HepG2 (cell line): ENCODE data around the gene ZNF189. TPM values are rescaled to one million over a fixed set of nuclear protein-coding genes. Genes with fewer than 3 reads are reported as not detected.

Experiments used
- ATF4 ChIP-seq, 2 experiments: fragments of 450-650 bp in 1 of 2; sonication (generic) in 1 of 2; formaldehyde crosslinking; IDR thresholded peaks; 2 replicates each; pipeline versions ENCODE4 v1.5.0 to v1.8.0; 2020 to 2022; ENCODE audit warnings: mild to moderate bottlenecking in 1 of 2, missing genetic modification reagents in 1 of 2
- CEBPB ChIP-seq: IDR thresholded peaks from 2 replicates; pipeline ENCODE4 v1.6.1; 2011; ENCODE audit warnings: low read depth, low read length, improper control_type of control experiment, borderline replicate concordance
- ELK4 ChIP-seq: sonication (generic); formaldehyde crosslinking; IDR thresholded peaks from 2 replicates; pipeline ENCODE4 v1.9.0; 2021; ENCODE audit warnings: missing genetic modification reagents, borderline replicate concordance
- FLYWCH1 ChIP-seq: sonication (generic); formaldehyde crosslinking; IDR thresholded peaks from 2 replicates; pipeline ENCODE4 v1.8.1; 2023; ENCODE audit warnings: mild to moderate bottlenecking, missing genetic modification reagents
- FOXP4 ChIP-seq: sonication (generic); formaldehyde crosslinking; IDR thresholded peaks from 2 replicates; pipeline ENCODE4 v1.4.0; 2020; ENCODE audit warnings: missing genetic modification reagents
- HBP1 ChIP-seq: IDR thresholded peaks from 2 replicates; pipeline ENCODE4 v1.6.1; 2016; ENCODE audit warnings: low read depth, control low read depth
- KAT8 ChIP-seq: IDR thresholded peaks from 2 replicates; pipeline ENCODE4 v1.6.1; 2016; ENCODE audit warnings: missing genetic modification reagents, missing compliant biosample characterization
- MEF2D ChIP-seq: sonication (generic); formaldehyde crosslinking; IDR thresholded peaks from 2 replicates; pipeline ENCODE4 v1.5.1; 2020; ENCODE audit warnings: mild to moderate bottlenecking, missing genetic modification reagents
- MTERF4 ChIP-seq: sonication (generic); formaldehyde crosslinking; IDR thresholded peaks from 2 replicates; pipeline ENCODE4 v1.8.0; 2023; ENCODE audit warnings: mild to moderate bottlenecking, missing genetic modification reagents
- NPAS2 ChIP-seq: sonication (generic); formaldehyde crosslinking; IDR thresholded peaks from 2 replicates; pipeline ENCODE4 v1.8.0; 2022; ENCODE audit warnings: mild to moderate bottlenecking, missing genetic modification reagents, borderline replicate concordance
- PBX2 ChIP-seq: IDR thresholded peaks from 2 replicates; pipeline ENCODE4 v1.6.1; 2016; ENCODE audit warnings: control low read depth
- POLR2G ChIP-seq: fragments of 200-400 bp; formaldehyde crosslinking; IDR thresholded peaks from 2 replicates; pipeline ENCODE4 v1.6.1; 2018; ENCODE audit warnings: mild to moderate bottlenecking, low read depth, low read length, moderate library complexity
- RORA ChIP-seq: sonication (generic); formaldehyde crosslinking; IDR thresholded peaks from 2 replicates; pipeline ENCODE4 v1.5.0; 2020; ENCODE audit warnings: mild to moderate bottlenecking, missing genetic modification reagents, moderate library complexity
- ZC3H13 ChIP-seq: sonication (generic); formaldehyde crosslinking; IDR thresholded peaks from 2 replicates; pipeline ENCODE4 v1.8.1; 2023; ENCODE audit warnings: mild to moderate bottlenecking, missing genetic modification reagents, moderate library complexity
- ZNF234 ChIP-seq: sonication (generic); formaldehyde crosslinking; conservative IDR thresholded peaks from 2 replicates; pipeline ENCODE4 v1.5.1; 2020; ENCODE audit warnings: mild to moderate bottlenecking, missing genetic modification reagents
- ZNF44 ChIP-seq: sonication (generic); formaldehyde crosslinking; IDR thresholded peaks from 2 replicates; pipeline ENCODE4 v1.5.1; 2020; ENCODE audit warnings: mild to moderate bottlenecking, missing genetic modification reagents
- ZNF552 ChIP-seq: sonication (generic); formaldehyde crosslinking; IDR thresholded peaks from 2 replicates; pipeline ENCODE4 v1.9.0; 2022; ENCODE audit warnings: missing genetic modification reagents, mild to moderate bottlenecking, borderline replicate concordance
- ZNF776 ChIP-seq: sonication (generic); formaldehyde crosslinking; IDR thresholded peaks from 2 replicates; pipeline ENCODE4 v1.4.0; 2020; ENCODE audit warnings: mild to moderate bottlenecking, missing genetic modification reagents
- ZNF878 ChIP-seq: sonication (generic); formaldehyde crosslinking; IDR thresholded peaks from 2 replicates; pipeline ENCODE4 v1.8.1; 2023; ENCODE audit warnings: mild to moderate bottlenecking, missing genetic modification reagents, moderate library complexity
- ZSCAN5A ChIP-seq: sonication (generic); formaldehyde crosslinking; IDR thresholded peaks from 2 replicates; pipeline ENCODE4 v1.8.0; 2022; ENCODE audit warnings: mild to moderate bottlenecking, missing genetic modification reagents, borderline replicate concordance
- polyA plus RNA-seq, 8 experiments: library from polyadenylated mRNA; depleted of rRNA in 3 of 8; stranded (reverse) in 7 of 8; unstranded in 1 of 8; fragments of >200 nt; fragmentation: Illumina TruSeq in 4 of 8; extraction: Trizol in 4 of 8; gene quantifications; 2 replicates each; pipeline versions ENCODE4 v1.2.1 to v1.2.3, GENCODE V29; 2011 to 2016; ENCODE audit warnings: low read depth in 4 of 8, missing spikeins in 1 of 8, mixed read lengths in 1 of 8; ENCODE audit not compliant: insufficient read depth in 1 of 8
- total RNA-seq, 5 experiments: library from RNA; depleted of rRNA; stranded (reverse); fragments of >200 nt; fragmentation: Illumina TruSeq; extraction: Trizol; gene quantifications; 2 replicates each; pipeline ENCODE4 v1.2.3, GENCODE V29; 2016; ENCODE audit warnings: low read depth in 1 of 5

ZNF189 gene
- total and polyA plus RNA-seq, 2 of the 13 experiments (the other 11 are each of a cell fraction or from before 2014, with no cell fraction given) = 8.4 to 50.0 TPM

GRCh38 chr9:101445353-101446029 is 46.8 kb downstream of the ZNF189 start (continued):
- no peak; the same call in 1 of the 2 replicates for TF ChIP-seq ZSCAN5A (CRISPR knock-in tag)
- TF ChIP-seq ZNF776 = no peak
- peak in 1 of 2 experiments; percentile 90; a peak in 2 of 4 replicates for TF ChIP-seq ATF4 (CRISPR knock-in tag; IDR thresholded peaks at IDR 0.05)
- TF ChIP-seq HBP1 = peak; percentile 77; the same call in 1 of the 2 replicates
- TF ChIP-seq ZNF44 (CRISPR knock-in tag) = 0 out of 2 replicates have a peak, but pooled peaks have one; percentile 67
- no peak for TF ChIP-seq FLYWCH1 (CRISPR knock-in tag)
- no peak for TF ChIP-seq PBX2 (CRISPR knock-in tag)
- no peak for TF ChIP-seq NPAS2 (CRISPR knock-in tag)
- peak; percentile 87; the same call in 1 of the 2 replicates for TF ChIP-seq MEF2D
- no peak for TF ChIP-seq MTERF4
- TF ChIP-seq ELK4 (CRISPR knock-in tag) = no peak
- TF ChIP-seq ZNF552 = no peak
- no peak for TF ChIP-seq ZC3H13 (CRISPR knock-in tag)
- no peak; the same call in 1 of the 2 replicates for TF ChIP-seq KAT8 (CRISPR knock-in tag)
- no peak for TF ChIP-seq ZNF878 (CRISPR knock-in tag)
- peak; percentile 96 for TF ChIP-seq CEBPB
- TF ChIP-seq RORA (CRISPR knock-in tag) = no peak
- peak; percentile 44 for TF ChIP-seq FOXP4
- no peak for TF ChIP-seq ZNF234 (CRISPR knock-in tag)
- TF ChIP-seq POLR2G = 0 out of 2 replicates have a peak, but pooled peaks have one; percentile 51
